Measurements from ENCODE around the gene SIGLEC7.

SIGLEC7 gene

DNA sequence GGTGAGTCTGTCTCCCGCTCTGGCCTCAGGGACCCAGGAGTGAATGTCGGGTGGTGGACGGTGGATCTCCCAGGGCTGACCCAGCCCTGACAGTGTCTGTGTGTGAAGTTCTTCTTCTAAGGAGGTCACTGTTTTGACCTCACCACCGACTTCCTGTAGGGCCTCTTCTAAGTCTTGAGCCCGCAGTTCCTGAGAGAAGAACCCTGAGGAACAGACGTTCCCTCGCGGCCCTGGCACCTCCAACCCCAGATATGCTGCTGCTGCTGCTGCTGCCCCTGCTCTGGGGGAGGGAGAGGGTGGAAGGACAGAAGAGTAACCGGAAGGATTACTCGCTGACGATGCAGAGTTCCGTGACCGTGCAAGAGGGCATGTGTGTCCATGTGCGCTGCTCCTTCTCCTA, at the start of gene SIGLEC7:
Gene SIGLEC7 (plus strand): TSS at position 183 of the 400 bp plus-strand sequence. CDS start 69 bp downstream, at position 252.
- no peak for TF ChIP-seq CTCF (IDR thresholded peaks at IDR 0.05; ENCODE audit: low read depth, low read length, missing control alignments)
- DNase-seq (ENCODE audit: extremely low read depth, low read depth): no peak
- no peak within 1 kb of the TSS for H3K4me3 ChIP-seq (replicated peaks; ENCODE audit: low read depth, low read length)

GRCh38 chr19:51093101-51093500, 49.0 kb upstream of the SIGLEC7 start:
- DNase-seq (ENCODE audit: extremely low read depth, low read depth): no peak
- TF ChIP-seq CTCF (IDR thresholded peaks at IDR 0.05; ENCODE audit: low read depth, low read length, missing control alignments): no peak

DNA sequence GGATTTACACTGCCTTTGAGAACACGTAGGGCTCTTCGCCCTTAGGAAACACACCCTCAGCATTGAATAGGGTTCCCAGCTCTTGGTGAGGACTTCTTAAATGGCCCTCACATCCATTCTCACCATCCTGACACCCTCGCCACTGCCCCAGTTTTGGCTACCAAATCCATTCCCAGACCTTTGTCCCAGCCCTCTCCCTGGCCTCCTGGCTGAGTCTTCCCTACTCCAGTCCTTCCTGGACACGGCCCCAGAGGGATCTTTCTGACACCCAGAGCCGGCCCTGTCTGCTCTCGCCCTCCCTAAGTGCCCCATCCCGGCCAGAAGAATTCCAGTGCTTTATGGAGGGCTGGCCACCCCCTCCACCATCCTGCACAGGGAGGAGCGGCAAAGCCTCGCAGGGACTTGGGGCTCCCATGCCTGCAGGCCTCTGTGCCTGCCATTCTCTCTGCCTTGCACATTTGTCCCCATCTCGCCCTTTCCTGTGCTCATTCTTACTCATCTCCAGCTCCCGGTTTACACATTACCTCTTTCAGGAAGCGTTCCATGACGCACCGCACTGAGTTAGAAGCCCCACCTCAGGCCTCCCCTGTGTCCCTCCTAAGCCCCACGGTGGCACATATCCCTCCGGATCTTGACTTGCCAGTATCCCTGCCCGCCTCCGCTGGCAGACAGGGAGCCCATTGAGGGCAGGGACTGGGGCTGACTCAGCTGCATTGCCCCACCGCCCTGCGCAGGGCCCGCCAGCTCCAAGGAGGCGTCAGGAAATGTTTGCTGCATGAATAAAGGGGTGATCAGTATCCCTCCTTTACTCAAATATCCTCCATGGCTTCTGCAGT, 48.4 kb upstream of the SIGLEC7 start:
- no peak overlapping the region for H3K4me3 ChIP-seq (replicated peaks; ENCODE audit: low read depth, low read length)
- no peak for TF ChIP-seq CTCF (IDR thresholded peaks at IDR 0.05; ENCODE audit: low read depth, low read length, missing control alignments)

More at GRCh38 chr19:51093101-51093500, 49.0 kb upstream of the SIGLEC7 start:
- H3K4me3 ChIP-seq (replicated peaks; ENCODE audit: low read depth, low read length): no peak overlapping the region

DNA sequence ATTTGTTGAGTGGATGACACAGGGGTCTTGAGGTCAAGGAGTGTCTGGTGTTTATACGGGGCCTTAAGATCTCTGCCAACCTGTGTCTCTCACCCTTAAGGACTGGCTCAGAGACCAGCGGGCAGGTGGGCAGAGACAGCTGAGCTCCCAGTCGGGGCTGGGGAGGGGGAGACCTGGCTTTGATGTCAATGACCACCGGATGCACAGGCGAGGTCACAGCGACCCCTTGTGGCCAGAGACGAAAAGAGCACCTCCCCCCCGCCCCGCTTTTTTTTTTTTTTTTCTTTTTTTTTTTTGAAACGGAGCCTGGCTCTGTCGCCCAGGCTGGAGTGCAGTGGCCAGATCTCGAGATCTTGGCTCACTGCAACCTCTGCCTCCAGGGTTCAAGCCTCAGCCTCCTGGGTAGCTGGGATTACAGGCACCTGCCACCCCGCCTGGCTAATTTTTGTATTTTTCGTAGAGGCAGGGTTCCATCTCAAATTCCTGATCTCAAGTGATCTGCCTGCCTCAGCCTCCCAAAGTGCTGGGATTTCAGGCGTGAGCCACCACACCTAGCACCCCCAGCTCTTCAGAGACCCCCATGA, 47.3 kb upstream of the SIGLEC7 start:
- no peak for DNase-seq (ENCODE audit: extremely low read depth, low read depth)
- H3K4me3 ChIP-seq (replicated peaks; ENCODE audit: low read depth, low read length): no peak overlapping the region
- peak; percentile 69 for TF ChIP-seq CTCF (IDR thresholded peaks at IDR 0.05; ENCODE audit: low read depth, low read length, missing control alignments)

More for the DNA sequence above, 48.4 kb upstream of the SIGLEC7 start:
- DNase-seq (ENCODE audit: extremely low read depth, low read depth): no peak

DNA sequence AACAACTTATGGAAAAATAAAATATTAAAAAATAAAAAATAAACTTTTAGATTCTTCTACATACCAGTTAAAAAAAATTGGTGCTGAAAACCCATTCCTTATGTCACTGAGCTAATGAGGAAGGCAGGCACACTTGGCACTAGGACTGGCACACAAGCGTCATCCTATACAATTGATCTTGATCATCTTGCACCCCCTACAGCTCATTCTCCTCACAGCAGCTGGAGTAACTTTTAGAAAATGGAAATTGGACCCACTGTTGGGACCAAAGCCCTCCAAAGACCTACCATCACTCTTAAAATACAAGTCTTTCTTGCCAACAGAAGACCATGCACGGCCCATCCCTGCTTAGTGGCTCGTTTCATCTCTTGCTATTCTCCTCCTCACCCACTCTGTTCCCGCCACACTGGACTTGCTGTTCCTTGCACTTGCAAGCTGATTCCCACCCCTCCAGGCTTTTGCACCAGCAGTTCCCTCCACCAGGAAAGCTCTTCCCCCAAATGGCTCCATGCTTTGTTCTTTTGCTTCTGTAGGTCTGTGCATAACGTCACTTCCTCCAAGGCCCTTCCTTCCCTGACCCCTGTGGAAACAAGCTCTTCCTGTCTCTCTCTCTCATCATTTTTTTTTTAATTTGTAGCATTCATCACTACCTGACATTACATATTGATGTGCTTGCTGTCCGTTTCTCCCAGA, 45.5 kb upstream of the SIGLEC7 start:
- H3K4me3 ChIP-seq (replicated peaks; ENCODE audit: low read depth, low read length): no peak overlapping the region
- no peak for DNase-seq (ENCODE audit: extremely low read depth, low read depth)
- TF ChIP-seq CTCF (IDR thresholded peaks at IDR 0.05; ENCODE audit: low read depth, low read length, missing control alignments): no peak

- H3K4me3 ChIP-seq (replicated peaks; ENCODE audit: low read depth, low read length): no peak overlapping the region
- peak; percentile 22 for DNase-seq (ENCODE audit: extremely low read depth, low read depth)
- peak; percentile 71 for TF ChIP-seq CTCF (IDR thresholded peaks at IDR 0.05; ENCODE audit: low read depth, low read length, missing control alignments)
These were observed 44.8 kb upstream of the SIGLEC7 start for GRCh38 chr19:51097166-51097738.
